ENCODE data around the gene TM9SF3. TPM values are rescaled to one million over a fixed set of nuclear protein-coding genes. Genes with fewer than 3 reads are reported as not detected.

The TM9SF3 gene
- total and polyA plus RNA-seq, 2 experiments from 2014 or later, result 141 to 186 TPM

DNA sequence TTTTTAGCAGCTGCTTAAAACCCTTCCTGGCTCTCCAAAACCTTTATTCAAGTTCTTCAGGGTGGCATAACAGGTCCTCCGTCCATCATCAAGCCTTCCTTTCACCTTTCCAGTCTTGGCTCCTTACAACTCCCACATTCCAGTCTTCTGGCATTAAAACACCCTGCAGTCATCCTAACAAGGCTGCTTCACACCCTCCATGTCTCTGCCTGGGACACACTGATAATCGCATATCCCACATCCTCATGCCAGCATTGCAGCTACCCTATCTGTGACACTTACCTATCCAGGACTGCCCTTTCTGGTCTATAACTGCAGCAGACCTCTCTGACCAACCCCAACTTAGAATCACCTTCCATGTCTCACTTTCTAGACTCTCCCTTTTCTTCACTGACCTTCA is 70.5 kb downstream of the TM9SF3 start:
- no peaks in the 10 kb centered on the region for H3K36me3 ChIP-seq (replicated peaks; ENCODE audit: insufficient read depth, low read depth)
- 98% methylated on average over 2 of the region's 2 CpGs for WGBS (ENCODE audit: low lambda C conversion rate, missing lambda C conversion rate)
- no peak for DNase-seq (ENCODE audit: low spot score)
- no peak overlapping the region for H3K4me2 ChIP-seq
- TF ChIP-seq EZH2 (IDR thresholded peaks at IDR 0.05; ENCODE audit: borderline replicate concordance), result no peak
- no peak for TF ChIP-seq EZH2phosphoT487 (IDR thresholded peaks at IDR 0.05; ENCODE audit: low read depth, severe bottlenecking, unreplicated experiment)
- TF ChIP-seq, protein P1, sequence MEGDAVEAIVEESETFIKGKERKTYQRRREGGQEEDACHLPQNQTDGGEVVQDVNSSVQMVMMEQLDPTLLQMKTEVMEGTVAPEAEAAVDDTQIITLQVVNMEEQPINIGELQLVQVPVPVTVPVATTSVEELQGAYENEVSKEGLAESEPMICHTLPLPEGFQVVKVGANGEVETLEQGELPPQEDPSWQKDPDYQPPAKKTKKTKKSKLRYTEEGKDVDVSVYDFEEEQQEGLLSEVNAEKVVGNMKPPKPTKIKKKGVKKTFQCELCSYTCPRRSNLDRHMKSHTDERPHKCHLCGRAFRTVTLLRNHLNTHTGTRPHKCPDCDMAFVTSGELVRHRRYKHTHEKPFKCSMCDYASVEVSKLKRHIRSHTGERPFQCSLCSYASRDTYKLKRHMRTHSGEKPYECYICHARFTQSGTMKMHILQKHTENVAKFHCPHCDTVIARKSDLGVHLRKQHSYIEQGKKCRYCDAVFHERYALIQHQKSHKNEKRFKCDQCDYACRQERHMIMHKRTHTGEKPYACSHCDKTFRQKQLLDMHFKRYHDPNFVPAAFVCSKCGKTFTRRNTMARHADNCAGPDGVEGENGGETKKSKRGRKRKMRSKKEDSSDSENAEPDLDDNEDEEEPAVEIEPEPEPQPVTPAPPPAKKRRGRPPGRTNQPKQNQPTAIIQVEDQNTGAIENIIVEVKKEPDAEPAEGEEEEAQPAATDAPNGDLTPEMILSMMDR (IDR thresholded peaks at IDR 0.05; ENCODE audit: poor library complexity), result no peak
- no peak overlapping the region for H2AFZ ChIP-seq
- no peak overlapping the region for H3K27ac ChIP-seq
- peaks cover 13% of the 10 kb centered on the region for H3K27me3 ChIP-seq
- no peaks in the 10 kb centered on the region for H3K9me2 ChIP-seq (replicated peaks; ENCODE audit: insufficient read depth)
- H3K79me2 ChIP-seq, result no peaks in the 10 kb centered on the region
- peaks cover 8% of the 10 kb centered on the region for H3K4me1 ChIP-seq (ENCODE audit: insufficient read depth)
- no peaks in the 10 kb centered on the region for H3K9me3 ChIP-seq (ENCODE audit: low read depth)
- H3K4me3 ChIP-seq, result no peak overlapping the region
- H4K20me1 ChIP-seq (ENCODE audit: insufficient read depth, poor library complexity, severe bottlenecking), result no peaks in the 10 kb centered on the region

DNA sequence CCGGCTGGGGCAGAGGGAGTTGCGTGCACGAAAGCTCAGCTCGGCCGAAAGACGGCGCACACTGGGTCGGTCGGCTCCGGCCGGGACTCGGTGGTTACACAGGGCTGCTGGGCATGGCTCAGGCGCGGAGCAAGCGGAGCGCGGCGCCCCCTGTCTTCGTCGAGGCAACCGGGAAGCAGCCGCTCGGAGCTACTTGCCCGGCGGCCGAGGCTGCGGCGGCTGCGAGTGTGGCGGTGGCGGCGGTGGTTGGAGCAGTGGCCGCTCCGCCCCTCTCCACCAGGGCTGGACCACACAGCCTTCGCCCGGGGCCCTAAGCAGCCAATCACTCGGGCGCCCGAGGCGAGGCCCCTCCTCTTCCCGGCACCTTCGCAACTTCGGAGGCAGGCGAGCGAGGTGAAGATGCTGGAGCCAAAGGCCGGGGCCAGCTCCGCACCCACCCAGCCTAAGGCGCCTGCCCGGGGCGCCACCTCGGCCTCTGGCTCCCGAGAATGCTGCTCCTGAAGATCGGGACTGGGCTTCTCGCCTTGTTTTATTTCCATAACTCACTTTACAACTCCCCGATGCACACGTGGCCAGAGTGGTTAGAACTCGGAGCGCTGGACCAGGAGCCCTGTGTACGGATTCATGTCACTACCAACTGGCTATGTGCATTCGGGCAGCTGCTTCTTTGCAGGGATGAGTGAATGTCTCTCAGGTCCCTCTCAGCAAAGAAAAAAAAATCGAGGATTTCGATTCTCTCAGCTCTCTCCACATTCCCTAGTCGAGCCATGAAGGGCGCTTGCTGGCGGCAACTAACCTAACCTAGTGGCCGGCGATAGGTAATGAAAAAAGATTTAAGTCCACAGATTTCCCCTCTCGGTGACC is 72.9 kb downstream of the TM9SF3 start, which contains the start of gene TLL2:
TSS of gene TLL2 (minus strand) at position 229 of the 864 bp plus-strand sequence. CDS start 241 bp downstream, outside the sequence.
- TF ChIP-seq EZH2 (IDR thresholded peaks at IDR 0.05; ENCODE audit: borderline replicate concordance) (no peak), EZH2phosphoT487 (IDR thresholded peaks at IDR 0.05; ENCODE audit: low read depth, severe bottlenecking, unreplicated experiment) (no peak)
- TF ChIP-seq, protein P1 (IDR thresholded peaks at IDR 0.05; ENCODE audit: poor library complexity), result peak; percentile 72
- H3K4me1 ChIP-seq (ENCODE audit: insufficient read depth), result peaks cover 8% of the 10 kb centered on the region
- no peaks in the 10 kb centered on the region for H4K20me1 ChIP-seq (ENCODE audit: insufficient read depth, poor library complexity, severe bottlenecking)
- H3K4me3 ChIP-seq, result peak within 1 kb of the TSS; percentile 57
- no peak within 1 kb of the TSS for H3K27ac ChIP-seq
- no peaks in the 10 kb centered on the region for H3K9me2 ChIP-seq (replicated peaks; ENCODE audit: insufficient read depth)
- peaks cover 22% of the 10 kb centered on the region for H3K27me3 ChIP-seq
- H3K4me2 ChIP-seq, result peak within 1 kb of the TSS; percentile 99
- DNase-seq (ENCODE audit: low spot score), result peak; percentile 91
- H3K9me3 ChIP-seq (ENCODE audit: low read depth), result no peaks in the 10 kb centered on the region
- peak within 1 kb of the TSS; percentile 43 for H2AFZ ChIP-seq
- 5% methylated on average over 54 of the region's 68 CpGs for WGBS (ENCODE audit: low lambda C conversion rate, missing lambda C conversion rate)
- H3K79me2 ChIP-seq, result no peaks in the 10 kb centered on the region
- no peaks in the 10 kb centered on the region for H3K36me3 ChIP-seq (replicated peaks; ENCODE audit: insufficient read depth, low read depth)

DNA sequence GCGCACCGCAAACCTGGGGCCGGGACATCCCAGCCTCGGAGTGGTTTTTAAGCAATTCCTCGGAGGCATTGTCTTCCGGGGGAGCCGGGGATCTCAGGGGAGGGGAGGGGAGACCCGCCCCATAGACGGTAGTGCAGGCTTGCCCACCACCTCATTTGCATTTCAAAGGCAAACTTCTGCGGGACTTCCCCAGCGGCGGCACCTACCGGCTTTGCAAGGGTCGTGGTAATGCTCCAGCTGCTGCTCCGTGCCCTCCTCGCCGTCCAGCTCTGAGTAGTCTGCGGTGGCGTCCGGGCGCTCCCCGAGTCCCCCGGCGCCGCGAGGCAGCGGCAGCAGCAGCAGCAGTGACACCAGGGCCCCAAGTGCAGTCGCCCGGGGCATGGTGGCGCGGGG is 73.5 kb downstream of the TM9SF3 start:
- Histone ChIP-seq H3K27me3 (peaks cover 28% of the 10 kb centered on the region), H3K4me3 (peak overlapping the region; percentile 57), H3K4me1 (ENCODE audit: insufficient read depth) (peaks cover 8% of the 10 kb centered on the region), H3K79me2 (no peaks in the 10 kb centered on the region), H3K36me3 (replicated peaks; ENCODE audit: insufficient read depth, low read depth) (no peaks in the 10 kb centered on the region), H3K4me2 (peak overlapping the region; percentile 99), H2AFZ (peak overlapping the region; percentile 43), H3K9me3 (ENCODE audit: low read depth) (no peaks in the 10 kb centered on the region), H4K20me1 (ENCODE audit: insufficient read depth, poor library complexity, severe bottlenecking) (no peaks in the 10 kb centered on the region), H3K27ac (no peak overlapping the region), H3K9me2 (replicated peaks; ENCODE audit: insufficient read depth) (no peaks in the 10 kb centered on the region)
- DNase-seq (ENCODE audit: low spot score), result no peak
- TF ChIP-seq, protein P1 (IDR thresholded peaks at IDR 0.05; ENCODE audit: poor library complexity), result no peak
- no peak for TF ChIP-seq EZH2phosphoT487 (IDR thresholded peaks at IDR 0.05; ENCODE audit: low read depth, severe bottlenecking, unreplicated experiment)
- no peak for TF ChIP-seq EZH2 (IDR thresholded peaks at IDR 0.05; ENCODE audit: borderline replicate concordance)
- WGBS (ENCODE audit: low lambda C conversion rate, missing lambda C conversion rate), result 0% methylated on average over 21 of the region's 31 CpGs
